ENCODE measurements around the gene KCNN3.

- no peak for TF ChIP-seq ZNF302 (tag by site-specific recombination; IDR thresholded peaks at IDR 0.05; ENCODE audit: low read depth)
- no peak for TF ChIP-seq CTCF (tag by site-specific recombination; IDR thresholded peaks at IDR 0.05)
- TF ChIP-seq ZSCAN18 (tag by site-specific recombination; IDR thresholded peaks at IDR 0.05) = no peak
- TF ChIP-seq ZNF449 (tag by site-specific recombination; IDR thresholded peaks at IDR 0.05) = no peak
- TF ChIP-seq MYNN (tag by site-specific recombination; IDR thresholded peaks at IDR 0.05; ENCODE audit: borderline replicate concordance) = no peak
- no peak for TF ChIP-seq ZBTB49 (tag by site-specific recombination; IDR thresholded peaks at IDR 0.05; ENCODE audit: low read depth)
- TF ChIP-seq HOXA7 (CRISPR knock-in tag; IDR thresholded peaks at IDR 0.05; ENCODE audit: borderline replicate concordance) = no peak
- TF ChIP-seq ZBTB1 (tag by site-specific recombination; IDR thresholded peaks at IDR 0.05) = no peak
Observed at GRCh38 chr1:154810571-154810970, 59.5 kb downstream of the KCNN3 start.
